Erythroblast (primary cell): ENCODE results near the gene TMEM17.

Experiments
- GATA1 ChIP-seq: IDR thresholded peaks from 2 replicates; pipeline ENCODE4 v1.6.1; 2011; ENCODE audit warnings: low read depth, mild to moderate bottlenecking, control low read depth, low read length, moderate library complexity
- POLR2A ChIP-seq: IDR thresholded peaks from 2 replicates; pipeline ENCODE4 v1.6.1; 2011; ENCODE audit warnings: mild to moderate bottlenecking, low read length

GRCh38 chr2:62486439-62486765 is 19.6 kb downstream of the TMEM17 start:
- TF ChIP-seq POLR2A (no peak), GATA1 (no peak)
